ENCODE results near the gene FAM43B.
A peak's percentile ranks its signal among the peaks of the same experiment; 100 is the strongest.

The FAM43B gene

GRCh38 chr1:20552728-20553445 is 514 bp downstream of the FAM43B start:
- DNase-seq (ENCODE audit: low read depth): peak; percentile 4

GRCh38 chr1:20555025-20555757 is 2.8 kb downstream of the FAM43B start:
- DNase-seq (ENCODE audit: low read depth): no peak

GRCh38 chr1:20555758-20556120 is 3.4 kb downstream of the FAM43B start:
- DNase-seq (ENCODE audit: low read depth): no peak

- no peak for DNase-seq (ENCODE audit: low read depth)
These were observed 5.8 kb downstream of the FAM43B start for GRCh38 chr1:20558191-20558590.

- no peak for DNase-seq (ENCODE audit: low read depth)
These were observed 8.6 kb downstream of the FAM43B start for GRCh38 chr1:20560966-20561365.

- no peak for DNase-seq (ENCODE audit: low read depth)
These were observed 12.9 kb downstream of the FAM43B start for GRCh38 chr1:20565234-20565633.

- no peak for DNase-seq (ENCODE audit: low read depth)
These were observed 17.2 kb downstream of the FAM43B start for GRCh38 chr1:20569523-20570098.

GRCh38 chr1:20571427-20571826 is 19.1 kb downstream of the FAM43B start:
- no peak for DNase-seq (ENCODE audit: low read depth)

- no peak for DNase-seq (ENCODE audit: low read depth)
These were observed 21.6 kb downstream of the FAM43B start for GRCh38 chr1:20573987-20574386.

- DNase-seq (ENCODE audit: low read depth): peak; percentile 76
These were observed 22.5 kb downstream of the FAM43B start for GRCh38 chr1:20574686-20575540.

- no peak for DNase-seq (ENCODE audit: low read depth)
These were observed 23.4 kb downstream of the FAM43B start for GRCh38 chr1:20575541-20576336.

GRCh38 chr1:20578062-20578461 is 25.7 kb downstream of the FAM43B start:
- DNase-seq (ENCODE audit: low read depth): no peak

- DNase-seq (ENCODE audit: low read depth): no peak
These were observed 26.5 kb downstream of the FAM43B start for GRCh38 chr1:20578721-20579395.

- DNase-seq (ENCODE audit: low read depth): no peak
These were observed 32.5 kb downstream of the FAM43B start for GRCh38 chr1:20584890-20585289.

GRCh38 chr1:20586953-20587660 is 34.7 kb downstream of the FAM43B start:
- no peak for DNase-seq (ENCODE audit: low read depth)

GRCh38 chr1:20587661-20588053 is 35.3 kb downstream of the FAM43B start:
- DNase-seq (ENCODE audit: low read depth): no peak

- no peak for DNase-seq (ENCODE audit: low read depth)
These were observed 36.4 kb downstream of the FAM43B start, which contains the start of gene CDA for GRCh38 chr1:20588634-20589225. CDA (plus strand) TSS chr1:20589097; CDS start chr1:20589130, 33 bp downstream.

- no peak for DNase-seq (ENCODE audit: low read depth)
These were observed 37.2 kb downstream of the FAM43B start for GRCh38 chr1:20589331-20590278.

Data from activated T-cell treated with anti-CD3 and anti-CD28 coated beads for 48 hours (primary cell).